Fibroblast of mammary gland (primary cell): ENCODE measurements around the gene UTS2.

Source experiments
- DNase-seq: peaks from one replicate; pipeline ENCODE4 v3.0.0-alpha.2; 2010; ENCODE audit warnings: low read depth
- H3K4me3 ChIP-seq: 2 replicates; pipeline ENCODE4 v1.5.1; 2011; ENCODE audit warnings: low read depth, mild to moderate bottlenecking, low read length, moderate library complexity; ENCODE audit not compliant: control insufficient read depth
- TF ChIP-seq, protein P1 (sequence below): conservative IDR thresholded peaks from 2 replicates; pipeline ENCODE4 v1.5.1; 2011; ENCODE audit warnings: low read depth, low read length, inconsistent platforms; ENCODE audit not compliant: control insufficient read depth, insufficient read depth

The UTS2 gene

DNA sequence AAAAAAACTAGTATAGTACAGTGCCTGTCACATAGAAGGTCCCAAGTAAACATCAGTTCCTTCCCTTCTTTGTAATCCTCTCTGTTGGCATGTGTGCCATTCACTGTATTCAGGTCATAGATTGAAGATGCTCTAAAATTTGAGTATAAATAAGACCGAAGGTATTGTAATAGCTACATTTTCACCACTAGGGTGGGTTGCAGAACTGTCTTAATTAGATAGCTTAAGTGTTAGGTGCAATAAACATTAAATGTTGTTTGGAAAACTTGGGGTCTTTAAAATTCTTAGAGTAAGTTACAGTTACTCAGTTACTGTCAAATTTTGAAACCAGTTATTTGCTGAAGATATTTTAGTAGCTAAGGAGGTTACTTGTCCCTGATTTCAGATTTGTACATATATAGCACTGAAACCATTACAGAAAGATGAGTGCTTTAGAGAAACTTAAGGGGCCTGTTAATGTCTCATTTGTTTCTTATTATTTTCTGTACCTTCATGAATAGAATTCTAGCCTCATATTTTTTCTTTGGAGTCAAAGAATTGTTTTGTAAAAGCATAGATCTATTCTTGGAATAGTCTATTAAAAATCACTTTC lies 44.5 kb downstream of the UTS2 start:
- TF ChIP-seq, protein P1, sequence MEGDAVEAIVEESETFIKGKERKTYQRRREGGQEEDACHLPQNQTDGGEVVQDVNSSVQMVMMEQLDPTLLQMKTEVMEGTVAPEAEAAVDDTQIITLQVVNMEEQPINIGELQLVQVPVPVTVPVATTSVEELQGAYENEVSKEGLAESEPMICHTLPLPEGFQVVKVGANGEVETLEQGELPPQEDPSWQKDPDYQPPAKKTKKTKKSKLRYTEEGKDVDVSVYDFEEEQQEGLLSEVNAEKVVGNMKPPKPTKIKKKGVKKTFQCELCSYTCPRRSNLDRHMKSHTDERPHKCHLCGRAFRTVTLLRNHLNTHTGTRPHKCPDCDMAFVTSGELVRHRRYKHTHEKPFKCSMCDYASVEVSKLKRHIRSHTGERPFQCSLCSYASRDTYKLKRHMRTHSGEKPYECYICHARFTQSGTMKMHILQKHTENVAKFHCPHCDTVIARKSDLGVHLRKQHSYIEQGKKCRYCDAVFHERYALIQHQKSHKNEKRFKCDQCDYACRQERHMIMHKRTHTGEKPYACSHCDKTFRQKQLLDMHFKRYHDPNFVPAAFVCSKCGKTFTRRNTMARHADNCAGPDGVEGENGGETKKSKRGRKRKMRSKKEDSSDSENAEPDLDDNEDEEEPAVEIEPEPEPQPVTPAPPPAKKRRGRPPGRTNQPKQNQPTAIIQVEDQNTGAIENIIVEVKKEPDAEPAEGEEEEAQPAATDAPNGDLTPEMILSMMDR: peak; percentile 58
- DNase-seq: peak; percentile 63

DNA sequence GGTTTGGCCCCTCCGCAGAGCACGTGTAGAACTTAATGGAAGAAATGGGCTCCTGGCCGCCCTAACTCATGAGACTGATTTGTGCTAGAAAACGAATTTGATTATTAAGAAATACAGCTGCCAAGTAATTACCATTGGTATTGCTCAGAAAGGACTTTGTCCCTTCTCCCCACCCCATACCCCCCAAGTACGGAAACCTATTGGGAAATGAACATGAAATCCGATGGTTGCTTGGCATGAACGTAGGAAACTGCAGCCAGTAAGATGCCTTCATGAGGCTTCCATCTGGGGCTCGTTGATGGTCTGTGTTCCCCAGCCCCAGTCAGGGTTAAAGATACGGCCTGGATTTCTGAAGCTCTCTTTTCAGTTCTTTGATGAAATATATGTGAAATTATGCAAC lies 47.4 kb downstream of the UTS2 start:
- DNase-seq: no peak
- TF ChIP-seq, protein P1: no peak
- no peak overlapping the region for H3K4me3 ChIP-seq

More for the DNA sequence above, 44.5 kb downstream of the UTS2 start:
- H3K4me3 ChIP-seq: no peak overlapping the region
